GM12801 (cell line): ENCODE data around the gene RBM26.

ENCODE experiments used
- CTCF ChIP-seq: IDR thresholded peaks from one replicate; pipeline ENCODE4 v1.5.1; 2011; ENCODE audit warnings: control low read depth; ENCODE audit not compliant: insufficient read length; ENCODE audit errors: extremely low read depth

Gene RBM26

GRCh38 chr13:79432992-79433391, 26.9 kb upstream of the RBM26 start:
- TF ChIP-seq CTCF: no peak

- no peak for TF ChIP-seq CTCF
These were observed 26.0 kb upstream of the RBM26 start for GRCh38 chr13:79432086-79432485.

- TF ChIP-seq CTCF: no peak
These were observed 23.3 kb upstream of the RBM26 start for GRCh38 chr13:79429309-79429708.

- no peak for TF ChIP-seq CTCF
These were observed 21.8 kb upstream of the RBM26 start for GRCh38 chr13:79427883-79428282.

GRCh38 chr13:79427265-79427664, 21.2 kb upstream of the RBM26 start:
- no peak for TF ChIP-seq CTCF

GRCh38 chr13:79423801-79424642, 18.0 kb upstream of the RBM26 start:
- no peak for TF ChIP-seq CTCF

- TF ChIP-seq CTCF: no peak
These were observed 17.3 kb upstream of the RBM26 start for GRCh38 chr13:79423340-79423739.
